GM04503 (cell line): ENCODE results near the gene SPSB3.
A peak's percentile ranks its signal among the peaks of the same experiment; 100 is the strongest.

ENCODE experiments used
- DNase-seq: peaks from one replicate; pipeline ENCODE4 v3.0.0-alpha.2; 2012; ENCODE audit warnings: low read depth

Gene SPSB3

GRCh38 chr16:1782408-1783264, at the start of gene SPSB3, which contains the start of gene NUBP2:
SPSB3 (minus strand) TSS chr16:1782571; CDS start chr16:1781483, 1,088 bp downstream.
NUBP2 (plus strand) TSS chr16:1782960; CDS start chr16:1783021, 61 bp downstream.
- DNase-seq: peak; percentile 100

GRCh38 chr16:1831186-1832075, 49.1 kb upstream of the SPSB3 start:
- DNase-seq: no peak

- no peak for DNase-seq
Observed at GRCh38 chr16:1830213-1830612, 47.8 kb upstream of the SPSB3 start.

- DNase-seq: no peak
Observed at GRCh38 chr16:1828645-1829410, 46.5 kb upstream of the SPSB3 start.

DNA sequence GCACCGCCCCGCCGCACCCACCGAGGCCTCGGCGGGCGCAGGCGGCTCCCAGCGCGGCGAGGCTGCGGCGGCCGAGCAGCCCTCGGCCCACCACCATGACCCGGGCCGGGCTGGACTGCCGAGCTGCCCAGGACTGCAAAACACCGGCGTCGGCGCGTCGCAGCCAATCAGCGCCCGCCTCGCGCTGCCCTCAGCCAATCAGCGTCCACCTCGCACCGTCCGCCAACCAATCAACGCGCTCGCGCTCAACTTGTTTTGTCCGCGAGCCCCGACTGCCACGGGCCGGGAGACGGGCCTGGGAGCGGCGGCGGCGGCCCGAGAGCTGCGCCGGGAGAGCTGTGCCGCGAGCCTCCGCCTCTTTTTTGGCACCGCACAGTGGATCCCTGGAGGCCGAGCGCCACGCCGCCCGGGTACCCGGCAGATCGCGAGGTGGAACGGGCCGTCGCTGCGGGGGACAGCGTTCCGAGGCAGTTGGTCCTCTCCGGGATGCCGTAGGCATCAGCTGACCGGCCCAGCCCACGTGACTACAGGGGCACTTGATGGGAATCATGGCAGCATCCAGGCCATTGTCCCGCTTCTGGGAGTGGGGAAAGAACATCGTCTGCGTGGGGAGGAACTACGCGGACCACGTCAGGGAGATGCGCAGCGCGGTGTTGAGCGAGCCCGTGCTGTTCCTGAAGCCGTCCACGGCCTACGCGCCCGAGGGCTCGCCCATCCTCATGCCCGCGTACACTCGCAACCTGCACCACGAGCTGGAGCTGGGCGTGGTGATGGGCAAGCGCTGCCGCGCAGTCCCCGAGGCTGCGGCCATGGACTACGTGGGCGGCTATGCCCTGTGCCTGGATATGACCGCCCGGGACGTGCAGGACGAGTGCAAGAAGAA, 44.6 kb upstream of the SPSB3 start, which contains the start of the genes FAHD1 and HAGH:
TSS of gene FAHD1 (plus strand) at position 516 of the 883 bp plus-strand sequence. CDS start at position 549, 33 bp downstream.
TSS of gene HAGH (minus strand) at position 135 of the 883 bp plus-strand sequence. CDS start at position 97, 38 bp downstream.
- peak; percentile 81 for DNase-seq

GRCh38 chr16:1825864-1826690, 43.7 kb upstream of the SPSB3 start:
- no peak for DNase-seq

GRCh38 chr16:1825381-1825863, 43.1 kb upstream of the SPSB3 start:
- DNase-seq: no peak

- no peak for DNase-seq
Observed at GRCh38 chr16:1823821-1824220, 41.5 kb upstream of the SPSB3 start.

DNA sequence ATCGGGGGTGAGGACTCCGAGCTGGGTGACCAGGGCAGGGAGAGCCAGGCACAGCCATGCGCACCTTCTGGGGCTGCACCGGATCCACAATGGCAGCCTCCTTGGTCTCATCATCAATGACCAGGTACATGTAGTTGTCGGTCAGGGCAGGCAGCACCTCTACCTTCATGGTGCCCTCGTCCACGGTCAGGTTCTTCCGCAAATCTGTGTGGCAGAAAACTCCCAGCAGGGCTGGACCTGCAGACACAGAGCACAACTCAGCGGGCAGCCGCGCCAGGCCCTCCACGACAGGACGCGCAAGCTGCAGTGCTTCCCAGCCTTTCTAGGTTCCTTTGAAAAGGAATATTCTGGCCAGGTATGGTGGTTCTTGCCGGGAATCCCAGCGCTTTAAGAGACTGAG, 40.4 kb upstream of the SPSB3 start:
- DNase-seq: no peak

DNA sequence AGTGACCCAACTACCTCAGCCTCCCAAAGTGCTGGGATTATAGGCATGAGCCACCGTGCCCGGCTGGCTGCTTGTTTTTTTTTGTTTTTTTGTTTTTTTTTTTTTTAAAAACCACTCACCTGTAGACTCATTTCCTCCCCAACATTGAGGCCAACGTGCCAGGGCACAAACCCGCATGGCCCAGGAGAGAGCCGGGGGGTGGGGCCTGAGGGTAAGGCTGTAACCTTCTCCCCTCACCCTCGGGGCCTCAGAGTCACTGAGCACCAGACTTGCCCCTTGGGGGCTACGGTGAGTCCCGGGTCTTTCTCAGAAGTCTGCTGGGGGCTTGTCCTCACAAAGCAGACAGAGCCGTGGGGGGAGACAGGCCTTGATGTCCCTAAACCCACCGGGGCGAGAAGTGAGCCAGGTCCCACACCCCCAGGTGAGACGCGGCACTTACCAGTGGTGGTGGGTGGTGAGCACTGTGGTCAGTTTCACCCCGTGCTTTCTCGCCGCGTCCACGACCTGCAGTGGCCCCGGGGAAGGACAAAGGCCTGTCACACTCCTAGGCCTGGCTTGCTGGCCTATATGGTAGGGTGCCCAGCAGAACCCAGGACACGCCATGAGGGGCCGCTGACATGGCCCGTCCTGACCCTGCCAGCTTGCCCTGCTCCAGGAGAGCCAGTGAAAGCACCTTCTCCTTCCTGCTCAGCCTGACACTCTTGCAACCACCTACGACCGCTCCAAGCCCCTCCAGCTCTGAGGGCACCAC, 39.7 kb upstream of the SPSB3 start:
- no peak for DNase-seq

DNA sequence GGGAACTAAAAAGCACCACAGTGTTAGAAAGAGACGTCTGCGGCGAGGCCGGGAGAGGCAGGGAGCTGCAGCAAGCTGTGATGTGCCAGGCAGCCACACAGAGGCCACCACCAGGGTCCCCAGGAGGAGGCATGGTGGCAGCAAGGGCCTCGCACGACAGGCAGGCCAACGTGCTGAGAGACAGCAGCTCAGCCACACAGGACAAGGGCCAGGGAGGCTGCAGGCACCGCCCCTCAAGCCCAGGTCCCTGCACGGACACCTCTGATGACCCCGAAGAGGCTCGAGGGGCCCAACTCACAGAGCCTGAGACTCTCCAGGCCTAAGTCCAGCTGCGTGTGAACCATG, 38.5 kb upstream of the SPSB3 start:
- DNase-seq: no peak

DNA sequence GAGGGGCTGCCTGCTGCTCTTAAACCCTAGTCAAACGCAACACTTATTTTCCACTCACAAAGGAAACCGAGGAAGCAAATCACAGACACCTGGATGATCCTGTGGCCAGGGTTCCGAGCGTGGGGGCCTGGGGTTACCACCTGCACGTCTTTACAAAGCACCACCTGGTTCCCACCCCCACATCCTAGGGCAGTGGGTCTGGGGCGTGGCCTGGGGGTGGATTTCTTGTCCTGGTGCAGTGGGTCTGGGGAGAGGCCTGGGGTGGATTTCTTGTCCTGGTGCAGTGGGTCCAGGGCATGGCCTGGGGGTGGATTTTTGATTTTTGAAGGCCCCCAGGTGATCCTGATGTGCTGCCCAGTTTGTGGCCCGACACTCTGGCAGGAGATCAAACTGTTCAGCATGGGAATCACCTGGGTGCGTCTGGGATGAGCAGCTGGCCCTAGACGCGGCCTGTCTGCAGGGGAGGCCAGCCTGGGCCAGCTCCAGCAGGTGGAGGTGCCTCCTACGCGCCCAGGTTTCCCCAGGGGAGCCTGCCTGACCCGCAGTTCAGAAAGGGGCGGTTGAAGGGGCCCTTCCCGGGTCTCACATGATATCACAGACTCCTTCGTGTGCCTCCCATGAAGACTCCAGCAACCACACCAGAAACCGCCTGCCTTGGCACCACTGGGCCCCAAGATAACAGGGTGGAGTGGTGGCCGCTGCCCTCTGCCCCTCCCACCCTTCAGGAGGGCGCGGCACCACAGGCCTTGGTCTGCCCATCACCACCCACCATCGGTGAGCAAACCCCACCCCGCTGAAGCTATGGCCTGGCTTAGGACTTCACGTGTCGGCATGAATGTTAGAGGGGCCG, 38.0 kb upstream of the SPSB3 start:
- no peak for DNase-seq

- no peak for DNase-seq
Observed at GRCh38 chr16:1819611-1820010, 37.2 kb upstream of the SPSB3 start.

DNA sequence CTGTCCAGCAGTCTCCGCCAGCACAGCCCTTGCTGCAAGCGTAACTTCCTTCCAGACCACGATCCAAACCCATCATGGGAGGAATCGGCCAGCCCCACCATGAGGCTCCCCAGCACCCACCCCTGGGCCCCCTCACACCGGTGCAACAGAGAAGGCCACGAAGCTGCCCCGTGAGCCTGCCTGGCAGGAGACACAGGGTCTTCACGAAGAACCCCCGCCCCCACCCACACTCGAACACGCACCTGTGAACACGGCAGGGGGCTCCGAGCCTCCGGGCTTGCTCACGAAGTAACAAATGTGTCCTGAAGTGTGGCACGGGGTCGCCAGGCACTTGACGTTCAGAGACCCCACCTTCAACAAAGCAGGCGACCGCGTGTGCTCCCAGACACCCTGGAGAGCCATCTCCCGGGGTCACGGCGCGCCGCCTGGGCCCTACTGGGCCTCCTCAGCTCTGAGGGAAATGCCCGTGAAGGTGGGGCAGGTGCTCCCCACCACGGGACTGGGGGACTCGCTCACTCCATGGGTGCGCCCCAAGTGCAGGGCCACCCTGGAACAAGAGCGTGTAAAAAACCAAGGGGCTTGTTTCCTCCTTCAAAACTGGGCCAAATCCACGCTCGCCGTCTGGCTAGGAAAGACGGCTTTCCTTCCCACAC, 36.6 kb upstream of the SPSB3 start:
- DNase-seq: no peak

- DNase-seq: no peak
Observed at GRCh38 chr16:1818204-1818872, 36.0 kb upstream of the SPSB3 start.

GRCh38 chr16:1817716-1818115, 35.3 kb upstream of the SPSB3 start:
- no peak for DNase-seq

DNA sequence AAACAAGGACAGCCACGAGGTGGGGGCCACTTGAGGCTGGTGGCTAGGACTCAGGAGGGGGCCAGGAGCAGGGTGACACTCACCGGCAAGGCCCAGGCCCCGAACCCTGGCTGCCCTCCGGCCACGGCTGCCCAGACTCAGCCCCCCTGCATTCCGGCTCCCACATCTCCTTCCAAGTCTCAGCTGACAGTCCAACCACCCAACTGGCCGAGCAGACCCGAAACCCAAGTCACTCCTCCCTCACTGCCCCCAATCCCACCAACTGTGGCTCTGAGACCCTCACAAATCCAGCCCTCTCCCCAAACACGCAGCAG, 34.9 kb upstream of the SPSB3 start:
- no peak for DNase-seq
